Vagina (tissue), 2 donors: ENCODE measurements around the gene JMJD7. TPM values are rescaled to one million over a fixed set of nuclear protein-coding genes. Genes with fewer than 3 reads are reported as not detected.

Source experiments
- DNase-seq, 2 donors: peaks; one replicate each; pipeline ENCODE4 v3.0.0-alpha.2; 2017; ENCODE audit errors: extremely low spot score in 2 of 2
- H3K27ac ChIP-seq: fragments of 200-600 bp; sonication (generic); one replicate; pipeline ENCODE4 v1.5.1; 2019
- H3K27me3 ChIP-seq: fragments of 200-600 bp; sonication (generic); one replicate; pipeline ENCODE4 v1.5.1; 2019
- H3K36me3 ChIP-seq, 2 donors: fragments of 200-600 bp; sonication (generic); one replicate each; pipeline ENCODE4 v1.5.1; 2017 to 2019
- H3K4me1 ChIP-seq: fragments of 200-600 bp; sonication (generic); one replicate; pipeline ENCODE4 v1.5.1; 2019
- H3K4me3 ChIP-seq, 2 donors: fragments of 200-600 bp; sonication (generic); 1 replicate in 1 of 2; 2 replicates in 1 of 2; pipeline ENCODE4 v1.5.1; 2016 to 2019
- H3K9me3 ChIP-seq: fragments of 200-600 bp; sonication (generic); one replicate; pipeline ENCODE4 v1.5.1; 2019
- CTCF ChIP-seq, 3 experiments: fragments of 450-650 bp in 2 of 3; fragments of 200-600 bp in 1 of 3; sonication (generic) in 1 of 3; IDR thresholded peaks; one replicate each; pipeline ENCODE4 v1.5.1; 2017 to 2019; ENCODE audit warnings: antibody characterized with exemption in 3 of 3, mild to moderate bottlenecking in 2 of 3, moderate library complexity in 2 of 3
- POLR2A ChIP-seq, 2 donors: fragments of 450-650 bp; IDR thresholded peaks; one replicate each; pipeline ENCODE4 v1.6.1; 2017; ENCODE audit warnings: antibody characterized with exemption in 2 of 2, mild to moderate bottlenecking in 2 of 2, moderate library complexity in 2 of 2
- POLR2AphosphoS5 ChIP-seq, 2 donors: sonication (generic); formaldehyde crosslinking; IDR thresholded peaks; one replicate each; pipeline ENCODE4 v1.9.0; 2017; ENCODE audit warnings: antibody characterized with exemption in 2 of 2, mild to moderate bottlenecking in 2 of 2, low read depth in 1 of 2; ENCODE audit not compliant: insufficient read depth in 1 of 2
- intact Hi-C: fragments of 100-400 bp; cut with DNase I; formaldehyde crosslinking; loops from one replicate; pipeline ENCODE4 v1.15.1; 2023
- total RNA-seq: library from RNA; depleted of rRNA; stranded (reverse); fragments of >200 nt; gene quantifications from one replicate; pipeline ENCODE4 v1.2.3, GENCODE V29; 2016

Gene JMJD7
- total RNA-seq, 1 donor from 2014 or later: 26.3 TPM

DNA sequence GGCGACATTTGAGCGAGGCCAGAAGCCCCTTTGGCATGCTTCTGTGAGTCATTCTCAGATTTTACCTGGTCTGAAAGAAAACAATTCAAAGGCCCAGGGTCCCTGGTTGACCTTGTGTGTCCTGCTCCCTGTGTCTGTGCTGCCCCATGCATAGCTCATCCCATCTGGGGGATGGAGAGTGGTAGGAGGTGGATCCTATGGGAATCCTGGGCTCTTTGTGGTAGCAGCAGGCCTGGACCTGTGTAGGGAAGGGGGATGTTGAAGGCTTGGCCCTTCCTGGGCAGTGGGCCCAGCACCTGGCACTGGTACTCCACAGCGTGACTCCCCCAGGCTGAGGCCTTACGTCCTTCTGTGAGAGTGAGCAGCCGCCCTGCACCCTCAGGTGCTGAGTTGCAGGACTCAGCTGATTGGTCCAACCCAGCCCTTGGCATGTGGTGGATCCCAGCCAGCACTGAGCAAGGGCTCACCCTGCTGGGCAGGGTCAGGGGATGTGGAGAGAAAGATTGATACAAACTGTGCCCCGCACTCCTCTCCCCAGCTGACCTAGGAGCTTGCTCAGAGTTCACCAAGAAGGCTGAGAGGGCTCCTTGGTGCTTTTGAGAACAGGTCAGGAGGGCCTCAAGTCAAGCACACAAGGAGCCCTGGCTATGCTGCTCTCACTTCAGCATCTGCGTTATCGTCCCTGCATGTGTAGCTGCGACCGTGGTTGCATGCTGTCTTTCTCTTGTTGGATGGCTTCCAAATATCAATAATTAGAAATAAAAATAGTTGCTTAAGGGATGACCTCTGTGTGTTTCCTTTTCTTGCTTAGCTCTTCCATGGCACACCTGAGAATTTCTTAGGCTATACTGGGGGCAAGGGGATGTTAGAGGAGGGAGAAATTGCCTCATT lies 21.4 kb upstream of the JMJD7 start:
- intact Hi-C loops: no loop called here
- H3K4me1 ChIP-seq: peaks cover 48% of the 10 kb centered on the region
- no peaks in the 10 kb centered on the region for H3K27me3 ChIP-seq
- H3K9me3 ChIP-seq: no peaks in the 10 kb centered on the region
- DNase-seq: peak in 1 of 2 donors; percentile 88
- TF ChIP-seq POLR2A (IDR thresholded peaks at IDR 0.05) (no peak), POLR2AphosphoS5 (IDR thresholded peaks at IDR 0.05; ENCODE audit: insufficient read depth in 1 of 2, low read depth in 1 of 2) (peak in 1 of 2 donors; percentile 16)
- H3K36me3 ChIP-seq: no peaks in the 10 kb centered on the region
- no peak overlapping the region for H3K4me3 ChIP-seq
- peak overlapping the region; percentile 28 for H3K27ac ChIP-seq

DNA sequence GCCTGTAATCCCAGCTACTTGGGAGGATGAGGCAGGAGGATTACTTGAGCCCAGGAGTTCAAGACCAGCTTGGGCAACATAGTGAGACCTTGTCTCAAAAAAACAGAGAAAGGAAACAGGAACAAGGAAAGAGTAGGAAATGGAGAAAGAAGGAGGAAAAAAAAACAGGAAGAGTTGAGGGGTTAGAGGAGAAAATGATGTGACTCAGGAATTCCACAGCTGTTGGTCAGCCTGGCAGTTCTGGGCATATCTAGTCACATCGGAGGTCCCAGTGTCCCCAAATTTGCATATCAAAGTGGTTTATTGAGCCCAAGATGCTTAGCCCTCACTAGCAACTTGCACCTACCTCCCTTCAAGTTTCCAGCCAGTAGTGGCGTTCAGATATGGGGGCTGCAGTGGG lies 18.8 kb upstream of the JMJD7 start:
- intact Hi-C loops: no loop called here
- TF ChIP-seq CTCF (IDR thresholded peaks at IDR 0.05): no peak
- TF ChIP-seq POLR2AphosphoS5 (IDR thresholded peaks at IDR 0.05; ENCODE audit: insufficient read depth in 1 of 2, low read depth in 1 of 2): no peak
- no peak for TF ChIP-seq POLR2A (IDR thresholded peaks at IDR 0.05)
- peaks cover 0 to 18% of the 10 kb centered on the region in 2 donors for H3K36me3 ChIP-seq
- no peak overlapping the region for H3K4me3 ChIP-seq
- DNase-seq: no peak
- no peaks in the 10 kb centered on the region for H3K27me3 ChIP-seq
- H3K27ac ChIP-seq: no peak overlapping the region
- no peaks in the 10 kb centered on the region for H3K9me3 ChIP-seq
- peaks cover 34% of the 10 kb centered on the region for H3K4me1 ChIP-seq

GRCh38 chr15:41809526-41810220 lies 18.2 kb upstream of the JMJD7 start:
- H3K36me3 ChIP-seq: peaks cover 0 to 24% of the 10 kb centered on the region in 2 donors
- no peak overlapping the region for H3K27ac ChIP-seq

DNA sequence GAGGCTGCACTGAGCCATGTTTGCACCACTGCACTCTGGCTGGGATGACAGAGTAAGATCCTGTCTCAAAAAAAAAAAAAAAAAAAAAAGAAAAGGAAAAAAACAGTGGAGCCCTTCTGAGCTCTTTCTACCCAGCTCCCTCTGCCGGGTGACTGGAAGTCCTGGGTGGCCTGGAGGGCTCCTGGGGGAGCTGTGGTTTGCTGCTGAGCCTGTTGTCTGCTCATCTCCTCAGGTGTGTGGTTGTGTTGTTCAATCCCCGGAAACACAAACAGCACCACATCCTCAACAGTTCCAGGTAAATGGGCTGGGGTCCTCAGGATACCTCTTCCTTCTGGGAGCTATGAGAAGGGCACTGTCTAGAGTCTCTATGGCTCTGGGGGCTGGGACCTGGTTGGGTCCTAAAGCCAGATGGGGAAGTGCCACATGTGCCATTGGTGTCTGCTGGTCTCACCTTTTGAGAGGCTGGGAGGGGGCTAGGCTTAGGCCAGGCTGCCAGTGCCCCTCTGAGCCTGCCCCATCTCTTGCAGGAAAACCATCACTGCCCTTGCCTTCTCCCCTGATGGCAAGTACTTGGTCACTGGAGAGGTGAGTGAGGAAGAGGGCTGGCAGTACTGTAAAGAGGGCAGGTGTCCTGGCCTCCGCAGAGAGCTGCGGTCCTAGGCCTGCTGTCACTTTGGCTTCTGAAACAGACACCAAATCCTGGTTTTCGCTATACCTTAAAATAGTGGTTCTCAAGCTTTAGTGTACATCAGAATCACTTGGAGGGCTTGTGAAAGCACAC lies 17.1 kb upstream of the JMJD7 start:
- Histone ChIP-seq H3K36me3 (peaks cover 0 to 24% of the 10 kb centered on the region in 2 donors), H3K27me3 (no peaks in the 10 kb centered on the region), H3K9me3 (no peaks in the 10 kb centered on the region), H3K27ac (no peak overlapping the region), H3K4me1 (peaks cover 17% of the 10 kb centered on the region), H3K4me3 (no peak overlapping the region)
- DNase-seq: no peak
- TF ChIP-seq POLR2AphosphoS5 (IDR thresholded peaks at IDR 0.05; ENCODE audit: insufficient read depth in 1 of 2, low read depth in 1 of 2) (no peak), POLR2A (IDR thresholded peaks at IDR 0.05) (no peak)
- intact Hi-C loops: loop anchor here (5.0 kb wide), 2 partner anchors 39 to 209 kb away; partner anchors contain the start of gene MAPKBP1

More at GRCh38 chr15:41809526-41810220, 18.2 kb upstream of the JMJD7 start:
- H3K9me3 ChIP-seq: no peaks in the 10 kb centered on the region
- H3K4me3 ChIP-seq: no peak overlapping the region
- no peak for DNase-seq
- H3K4me1 ChIP-seq: peaks cover 29% of the 10 kb centered on the region
- no peaks in the 10 kb centered on the region for H3K27me3 ChIP-seq
- intact Hi-C loops: loop anchor here (5.0 kb wide), 2 partner anchors 37 to 207 kb away; partner anchors contain the start of gene MAPKBP1
- no peak for TF ChIP-seq POLR2AphosphoS5 (IDR thresholded peaks at IDR 0.05; ENCODE audit: insufficient read depth in 1 of 2, low read depth in 1 of 2)
- TF ChIP-seq POLR2A (IDR thresholded peaks at IDR 0.05): no peak
- no peak for TF ChIP-seq CTCF (IDR thresholded peaks at IDR 0.05)

- H3K4me1 ChIP-seq: peaks cover 9% of the 10 kb centered on the region
- TF ChIP-seq POLR2AphosphoS5 (IDR thresholded peaks at IDR 0.05; ENCODE audit: insufficient read depth in 1 of 2, low read depth in 1 of 2) (peak in 1 of 2 donors; percentile 39), POLR2A (IDR thresholded peaks at IDR 0.05) (no peak), CTCF (IDR thresholded peaks at IDR 0.05) (peak; percentile 74 to 91 (median 82))
- H3K4me3 ChIP-seq: no peak overlapping the region
- H3K36me3 ChIP-seq: peaks cover 0 to 29% of the 10 kb centered on the region in 2 donors
- H3K27me3 ChIP-seq: no peaks in the 10 kb centered on the region
- no peak overlapping the region for H3K27ac ChIP-seq
- H3K9me3 ChIP-seq: no peaks in the 10 kb centered on the region
- DNase-seq: no peak
- intact Hi-C loops: loop anchor here (5.0 kb wide), 2 partner anchors 39 to 209 kb away; partner anchors contain the start of gene MAPKBP1
Observed at GRCh38 chr15:41811432-41812195, 16.3 kb upstream of the JMJD7 start.
